ENCODE results near the gene NHERF1. TPM values are rescaled to one million over a fixed set of nuclear protein-coding genes. Genes with fewer than 3 reads are reported as not detected.

NHERF1 gene
- polyA plus RNA-seq, 1 donor from 2014 or later = 177 TPM

- no peaks in the 10 kb centered on the region for H3K27me3 Mint-ChIP-seq
- peak overlapping the region; percentile 96 to 99 (median 98) for H3K4me3 Mint-ChIP-seq
- H3K4me1 Mint-ChIP-seq = peaks cover 37 to 48% (median 45%) of the 10 kb centered on the region in 3 donors
- peaks cover 2% of the 10 kb centered on the region for H3K36me3 Mint-ChIP-seq
- peak overlapping the region; percentile 88 to 95 (median 90) for H3K27ac Mint-ChIP-seq
- H3K9me3 Mint-ChIP-seq = no peaks in the 10 kb centered on the region
Measured at GRCh38 chr17:74775409-74776043, 27.1 kb downstream of the NHERF1 start.

DNA sequence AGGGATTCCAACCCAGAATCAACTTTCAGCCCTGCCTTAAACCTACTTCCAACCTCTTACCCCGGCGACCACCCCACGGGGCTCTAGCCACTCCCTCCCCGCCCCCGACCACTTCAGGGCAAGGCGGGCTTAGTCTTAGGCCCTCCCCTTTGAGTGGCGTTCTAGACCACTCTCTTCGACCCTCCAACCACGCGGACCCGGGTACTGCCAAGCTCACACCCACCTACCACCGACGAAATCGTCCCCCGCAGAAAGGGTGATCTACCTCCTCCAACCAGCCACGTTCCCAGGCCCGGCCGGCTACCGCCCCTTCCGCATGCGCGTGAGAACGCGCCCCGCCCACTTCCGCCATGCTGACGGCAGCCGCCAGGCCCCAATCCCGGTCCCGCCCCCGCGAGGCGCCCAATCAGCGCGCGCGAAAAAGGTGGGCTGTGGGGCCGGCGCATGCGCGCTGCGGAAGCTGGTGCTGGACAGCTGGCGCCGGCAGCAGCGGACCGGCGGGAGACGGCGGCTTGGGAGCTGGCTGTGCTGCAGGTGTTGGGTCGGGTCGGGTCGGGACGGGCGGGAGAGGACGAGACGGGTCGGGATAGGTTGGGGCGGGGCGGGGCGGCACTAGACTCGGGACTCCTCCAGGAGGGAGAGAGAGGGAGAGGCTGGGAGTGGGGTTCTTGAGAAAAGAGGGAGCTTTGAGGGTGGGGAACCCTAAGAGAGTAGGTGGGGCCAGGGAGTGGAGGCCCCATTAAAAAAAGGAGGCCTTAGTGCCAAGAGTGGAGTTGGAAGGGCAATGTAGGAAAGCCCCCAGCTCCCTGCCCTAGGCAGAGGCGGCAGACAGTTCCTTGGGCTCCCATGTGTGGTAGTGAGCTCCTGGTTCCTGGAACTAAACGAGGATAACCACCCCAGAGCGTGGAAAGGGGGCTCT, 27.9 kb downstream of the NHERF1 start, which contains the start of gene NAT9:
NAT9 (minus strand) TSS at position 302 of the 919 bp plus-strand sequence. CDS start 647 bp downstream, outside the sequence.
- no peaks in the 10 kb centered on the region for H3K27me3 Mint-ChIP-seq
- H3K9me3 Mint-ChIP-seq = no peaks in the 10 kb centered on the region
- H3K36me3 Mint-ChIP-seq = peaks cover 4% of the 10 kb centered on the region
- H3K4me3 Mint-ChIP-seq = peak within 1 kb of the TSS; percentile 96 to 99 (median 98)
- peaks cover 37 to 52% (median 48%) of the 10 kb centered on the region in 3 donors for H3K4me1 Mint-ChIP-seq
- peak within 1 kb of the TSS; percentile 88 to 97 (median 95) for H3K27ac Mint-ChIP-seq

GRCh38 chr17:74776990-74777389, 28.6 kb downstream of the NHERF1 start:
- Mint-ChIP-seq H3K27ac (peak overlapping the region; percentile 63 to 97 (median 88)), H3K4me3 (peak overlapping the region; percentile 96 to 99 (median 98)), H3K27me3 (peaks cover 2% of the 10 kb centered on the region), H3K9me3 (no peaks in the 10 kb centered on the region), H3K4me1 (peaks cover 41 to 56% (median 49%) of the 10 kb centered on the region in 3 donors), H3K36me3 (peaks cover 4% of the 10 kb centered on the region)

GRCh38 chr17:74777901-74778515, 29.6 kb downstream of the NHERF1 start:
- Mint-ChIP-seq H3K9me3 (no peaks in the 10 kb centered on the region), H3K27ac (peak overlapping the region in 2 of 3 donors; percentile 46 to 85), H3K4me1 (peaks cover 46 to 58% (median 54%) of the 10 kb centered on the region in 3 donors), H3K4me3 (peak overlapping the region; percentile 21 to 96 (median 54)), H3K36me3 (peaks cover 2% of the 10 kb centered on the region), H3K27me3 (peaks cover 2% of the 10 kb centered on the region)

GRCh38 chr17:74778960-74779359, 30.5 kb downstream of the NHERF1 start:
- Mint-ChIP-seq H3K4me1 (peaks cover 47 to 56% (median 55%) of the 10 kb centered on the region in 3 donors), H3K36me3 (peaks cover 2% of the 10 kb centered on the region), H3K4me3 (peak overlapping the region; percentile 16 to 89 (median 83)), H3K27me3 (peaks cover 2% of the 10 kb centered on the region), H3K9me3 (no peaks in the 10 kb centered on the region), H3K27ac (peak overlapping the region; percentile 35 to 81 (median 67))

GRCh38 chr17:74779501-74779900, 31.1 kb downstream of the NHERF1 start:
- H3K4me3 Mint-ChIP-seq = peak overlapping the region; percentile 73 to 91 (median 87)
- peaks cover 2% of the 10 kb centered on the region for H3K27me3 Mint-ChIP-seq
- H3K9me3 Mint-ChIP-seq = no peaks in the 10 kb centered on the region
- H3K36me3 Mint-ChIP-seq = peaks cover 2% of the 10 kb centered on the region
- peaks cover 49 to 59% (median 58%) of the 10 kb centered on the region in 3 donors for H3K4me1 Mint-ChIP-seq
- peak overlapping the region; percentile 44 to 97 (median 81) for H3K27ac Mint-ChIP-seq

- Mint-ChIP-seq H3K27me3 (peaks cover 2% of the 10 kb centered on the region), H3K4me3 (peak overlapping the region; percentile 73 to 91 (median 87))
Measured at GRCh38 chr17:74779948-74780400, 31.5 kb downstream of the NHERF1 start.

GRCh38 chr17:74780443-74781238, 32.2 kb downstream of the NHERF1 start:
- H3K9me3 Mint-ChIP-seq = no peaks in the 10 kb centered on the region
- H3K4me3 Mint-ChIP-seq = peak overlapping the region; percentile 21 to 91 (median 87)
- peaks cover 2% of the 10 kb centered on the region for H3K36me3 Mint-ChIP-seq
- peaks cover 58 to 66% (median 66%) of the 10 kb centered on the region in 3 donors for H3K4me1 Mint-ChIP-seq
- peaks cover 2% of the 10 kb centered on the region for H3K27me3 Mint-ChIP-seq
- peak overlapping the region; percentile 44 to 97 (median 81) for H3K27ac Mint-ChIP-seq

More at GRCh38 chr17:74779948-74780400, 31.5 kb downstream of the NHERF1 start:
- Mint-ChIP-seq H3K4me1 (peaks cover 54 to 64% (median 62%) of the 10 kb centered on the region in 3 donors), H3K36me3 (peaks cover 2% of the 10 kb centered on the region), H3K27ac (peak overlapping the region; percentile 44 to 97 (median 81)), H3K9me3 (no peaks in the 10 kb centered on the region)

- Mint-ChIP-seq H3K36me3 (peaks cover 6% of the 10 kb centered on the region), H3K4me3 (peak overlapping the region in 1 of 4 donors; percentile 8), H3K9me3 (no peaks in the 10 kb centered on the region), H3K27me3 (peaks cover 2% of the 10 kb centered on the region), H3K4me1 (peaks cover 60 to 61% (median 61%) of the 10 kb centered on the region in 3 donors), H3K27ac (peak overlapping the region; percentile 53 to 89 (median 65))
Measured at GRCh38 chr17:74782571-74782970, 34.1 kb downstream of the NHERF1 start.

DNA sequence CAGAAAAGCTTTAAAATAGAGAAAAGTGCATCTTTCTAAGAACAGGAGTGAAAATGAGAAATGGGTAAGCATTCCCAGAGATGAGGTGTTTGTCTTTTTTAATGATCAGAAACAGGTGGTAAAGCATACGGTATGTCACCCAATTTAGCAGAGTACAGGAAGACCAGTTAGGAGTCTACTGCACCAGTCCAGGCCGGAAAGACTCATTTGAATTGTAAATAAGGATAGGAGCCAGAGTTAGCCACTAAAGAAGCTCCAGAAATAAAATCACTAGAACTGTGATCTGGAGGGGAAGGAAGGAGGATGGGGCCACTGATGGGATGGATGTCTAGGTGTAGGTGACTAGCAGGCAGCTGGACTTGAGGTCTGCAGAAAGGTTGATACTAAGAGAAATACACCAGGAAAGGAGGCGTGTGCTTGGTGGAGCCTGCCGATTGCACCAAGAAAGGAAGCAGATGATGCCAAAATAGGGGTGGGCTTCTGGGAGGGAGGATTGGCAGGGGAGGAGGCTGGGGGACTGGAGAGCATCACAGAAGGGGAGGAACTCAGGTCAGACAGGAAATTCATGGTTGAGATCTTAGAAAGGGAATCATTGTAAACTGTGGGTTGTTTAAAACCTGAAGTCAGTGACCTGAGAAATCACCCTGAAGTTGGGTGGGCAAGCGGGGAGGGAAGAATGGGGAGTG, 35.8 kb downstream of the NHERF1 start:
- H3K36me3 Mint-ChIP-seq = peaks cover 6% of the 10 kb centered on the region
- H3K27ac Mint-ChIP-seq = peak overlapping the region in 2 of 3 donors; percentile 19 to 92

DNA sequence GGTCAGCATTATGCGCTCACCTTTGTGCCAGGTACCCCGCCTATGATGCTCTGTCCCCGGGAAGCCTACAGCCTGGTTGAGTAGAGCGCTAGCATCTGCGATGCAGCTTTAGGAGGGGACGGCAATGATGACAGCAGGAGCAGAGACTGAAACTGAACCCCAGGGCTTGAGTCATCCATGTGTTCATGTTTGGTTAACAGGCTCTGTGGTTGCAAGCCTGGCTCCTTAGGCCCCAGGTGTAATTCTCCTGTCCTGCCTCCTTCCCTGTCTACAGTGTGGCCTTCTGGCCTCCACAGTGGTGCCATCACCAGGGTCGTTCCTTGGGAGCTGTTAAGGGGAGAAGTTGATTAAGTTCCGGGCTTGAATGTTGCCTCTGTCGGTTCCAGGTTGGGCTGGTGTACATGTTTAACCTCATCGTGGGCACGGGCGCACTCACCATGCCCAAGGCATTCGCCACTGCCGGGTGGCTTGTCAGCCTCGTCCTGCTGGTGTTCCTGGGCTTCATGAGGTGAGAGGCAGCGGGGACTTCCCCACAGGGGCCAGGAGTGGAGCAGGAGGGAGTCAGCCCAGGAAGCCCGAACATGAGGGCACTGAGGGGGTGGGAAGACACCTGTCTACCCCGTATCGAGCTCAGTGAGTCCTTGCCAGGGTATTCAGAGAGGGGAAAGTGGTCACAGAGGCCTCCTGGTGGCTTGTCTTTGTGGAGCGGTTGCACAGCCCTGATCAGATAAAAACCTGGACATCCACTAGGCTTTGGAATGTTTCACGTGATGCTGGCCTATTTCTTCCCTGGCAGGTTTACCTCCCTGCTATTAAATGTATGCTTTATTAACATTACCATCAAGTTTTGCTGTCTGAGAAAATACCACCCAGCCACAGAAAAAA, 36.9 kb downstream of the NHERF1 start:
- peak overlapping the region in 1 of 3 donors; percentile 16 for H3K27ac Mint-ChIP-seq
- H3K4me1 Mint-ChIP-seq = peaks cover 39 to 41% (median 40%) of the 10 kb centered on the region in 3 donors
- H3K4me3 Mint-ChIP-seq = peak overlapping the region in 2 of 4 donors; percentile 83 to 91

More for the DNA sequence above, 35.8 kb downstream of the NHERF1 start:
- Mint-ChIP-seq H3K4me3 (peak overlapping the region in 3 of 4 donors; percentile 28 to 91 (median 83)), H3K9me3 (no peaks in the 10 kb centered on the region), H3K27me3 (peaks cover 2% of the 10 kb centered on the region), H3K4me1 (peaks cover 48 to 50% (median 49%) of the 10 kb centered on the region in 3 donors)

GRCh38 chr17:74785981-74786360, 37.5 kb downstream of the NHERF1 start:
- Mint-ChIP-seq H3K27ac (no peak overlapping the region), H3K4me3 (peak overlapping the region in 1 of 4 donors; percentile 63), H3K9me3 (no peaks in the 10 kb centered on the region), H3K27me3 (peaks cover 2% of the 10 kb centered on the region), H3K4me1 (peaks cover 35 to 39% (median 36%) of the 10 kb centered on the region in 3 donors), H3K36me3 (peaks cover 11% of the 10 kb centered on the region)

More for the DNA sequence above, 36.9 kb downstream of the NHERF1 start:
- Mint-ChIP-seq H3K9me3 (no peaks in the 10 kb centered on the region), H3K36me3 (peaks cover 6% of the 10 kb centered on the region), H3K27me3 (peaks cover 2% of the 10 kb centered on the region)
